ENCODE data around the gene MBNL2.

Gene MBNL2

DNA sequence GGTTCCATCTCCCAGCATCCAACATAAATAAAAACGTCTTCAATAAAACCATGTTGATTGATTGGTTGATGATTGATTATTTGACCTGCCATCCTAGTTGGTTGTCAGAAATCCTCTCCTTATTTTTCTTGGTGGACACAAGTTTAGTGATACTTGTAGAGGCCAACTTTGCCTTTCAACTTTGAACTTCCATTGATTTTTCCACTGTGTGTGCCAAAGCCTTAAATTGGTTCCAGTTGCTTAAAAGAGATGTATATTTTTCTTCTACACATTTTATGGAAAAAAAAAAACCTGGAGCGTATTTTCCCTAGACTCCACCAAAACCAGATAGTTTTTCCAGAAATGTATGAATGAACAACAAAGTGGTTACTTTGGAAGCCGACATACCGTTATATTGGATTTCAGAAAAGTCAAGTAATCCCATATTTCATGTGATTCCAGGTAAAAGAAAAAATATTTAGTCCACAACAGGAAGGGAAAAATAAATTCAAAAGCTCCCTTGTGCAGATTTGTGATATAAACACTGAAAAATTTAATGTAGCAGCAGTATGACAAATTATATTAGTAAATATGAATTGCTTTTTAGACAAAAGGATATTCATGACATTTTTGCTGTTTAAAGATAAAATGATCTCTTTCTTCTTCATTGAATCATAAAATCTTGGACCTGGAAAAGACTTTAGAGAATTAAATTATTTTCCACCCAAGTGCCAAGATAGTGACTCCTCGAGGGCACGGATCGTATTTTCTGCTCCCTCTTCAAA lies 85.2 kb downstream of the MBNL2 start:
- H2BK120ac ChIP-seq (ENCODE audit: low read depth, low read length), result no peak overlapping the region
- no peak overlapping the region for H2AFZ ChIP-seq (ENCODE audit: low read length)
- H3K9me3 ChIP-seq (replicated peaks in 1 of 2; ENCODE audit: control insufficient read depth in 2 of 2, insufficient read depth in 1 of 2, low read depth in 1 of 2, low read length in 2 of 2), result peaks cover 0 to 1% of the 10 kb centered on the region in 2 donors
- H3K4me2 ChIP-seq (ENCODE audit: insufficient read depth, low read length, poor library complexity, severe bottlenecking), result no peak overlapping the region
- no peak for DNase-seq (ENCODE audit: low spot score)
- no peak overlapping the region for H2BK5ac ChIP-seq (ENCODE audit: low read length)
- H3K79me1 ChIP-seq (ENCODE audit: low read depth, low read length), result no peaks in the 10 kb centered on the region
- H3K4me3 ChIP-seq (ENCODE audit: low read length in 2 of 2), result no peak overlapping the region
- no peak overlapping the region for H3K4ac ChIP-seq (ENCODE audit: low read length)
- H4K91ac ChIP-seq (ENCODE audit: low read depth, low read length, poor library complexity), result no peak overlapping the region
- peak overlapping the region; percentile 86 for H3K27ac ChIP-seq (replicated peaks; ENCODE audit: low read length)
- H4K8ac ChIP-seq (ENCODE audit: low read depth, low read length), result no peak overlapping the region
- no peak overlapping the region for H3K14ac ChIP-seq (ENCODE audit: low read length)
- H3K4me1 ChIP-seq (ENCODE audit: control insufficient read depth in 2 of 2, insufficient read depth in 1 of 2, low read depth in 1 of 2, low read length in 2 of 2), result peaks cover 15 to 22% of the 10 kb centered on the region in 2 donors
- no peak overlapping the region for H2BK15ac ChIP-seq (ENCODE audit: low read length)
- no peak overlapping the region for H3K9ac ChIP-seq (ENCODE audit: low read depth, low read length, poor library complexity)
- H3K18ac ChIP-seq (ENCODE audit: low read length), result no peak overlapping the region
- H3K23ac ChIP-seq (ENCODE audit: low read depth, low read length, poor library complexity), result no peak overlapping the region
- no peak overlapping the region for H2BK12ac ChIP-seq (ENCODE audit: low read length)
- H2AK5ac ChIP-seq (ENCODE audit: low read depth, low read length), result no peak overlapping the region
- H3K27me3 ChIP-seq (ENCODE audit: control insufficient read depth in 3 of 3, insufficient read depth in 3 of 3, low read depth in 1 of 3, low read length in 3 of 3), result no peaks in the 10 kb centered on the region
- WGBS, 2 donors (ENCODE audit: extremely low coverage in 2 of 2, insufficient read length in 2 of 2, insufficient replicate concordance in 1 of 2), result no CpG with 5 or more reads among the region's 7 CpGs
- no peaks in the 10 kb centered on the region for H3K36me3 ChIP-seq (replicated peaks in 1 of 2; ENCODE audit: control insufficient read depth in 2 of 2, insufficient read depth in 2 of 2, low read length in 2 of 2)

DNA sequence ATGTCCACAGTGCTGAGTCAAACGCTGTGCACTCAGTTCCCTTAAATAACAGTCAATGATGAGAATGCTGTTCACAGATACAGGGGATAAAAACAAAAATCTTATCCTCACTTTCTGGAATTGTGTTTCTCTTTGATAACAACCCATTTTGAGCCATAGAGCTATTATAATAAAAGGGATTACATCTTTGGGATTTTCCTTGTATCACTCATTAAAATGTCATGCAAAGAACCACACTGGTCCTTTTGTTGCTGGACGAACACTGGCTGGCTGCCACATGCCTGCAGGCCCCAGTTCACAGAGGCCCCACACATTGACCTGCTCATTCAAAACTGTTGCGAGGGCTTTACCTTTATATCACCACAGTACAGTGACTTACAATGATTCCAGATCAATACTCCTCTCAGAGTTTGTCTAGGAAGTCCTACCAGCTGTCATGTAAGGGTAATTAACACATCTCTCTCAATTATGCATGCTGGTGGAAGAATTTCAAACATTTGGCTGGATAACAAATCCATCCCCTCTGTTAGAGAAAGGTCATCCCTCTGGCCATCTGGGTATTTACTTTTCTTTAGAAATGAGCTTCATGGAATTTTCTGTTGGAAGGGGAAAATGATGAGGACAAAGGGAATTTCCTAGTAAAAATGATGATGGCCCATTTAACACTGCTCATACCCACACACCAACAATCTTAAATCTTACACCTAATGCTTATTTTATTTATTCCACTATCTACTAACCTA lies 85.9 kb downstream of the MBNL2 start:
- H4K8ac ChIP-seq (ENCODE audit: low read depth, low read length), result no peak overlapping the region
- H2AFZ ChIP-seq (ENCODE audit: low read length), result peak overlapping the region; percentile 53
- no peak overlapping the region for H3K4me2 ChIP-seq (ENCODE audit: insufficient read depth, low read length, poor library complexity, severe bottlenecking)
- no peak overlapping the region for H2BK120ac ChIP-seq (ENCODE audit: low read depth, low read length)
- no peak overlapping the region for H3K23ac ChIP-seq (ENCODE audit: low read depth, low read length, poor library complexity)
- H3K18ac ChIP-seq (ENCODE audit: low read length), result no peak overlapping the region
- H3K4ac ChIP-seq (ENCODE audit: low read length), result no peak overlapping the region
- no peak overlapping the region for H2BK15ac ChIP-seq (ENCODE audit: low read length)
- peaks cover 0 to 1% of the 10 kb centered on the region in 2 donors for H3K9me3 ChIP-seq (replicated peaks in 1 of 2; ENCODE audit: control insufficient read depth in 2 of 2, insufficient read depth in 1 of 2, low read depth in 1 of 2, low read length in 2 of 2)
- H2AK5ac ChIP-seq (ENCODE audit: low read depth, low read length), result no peak overlapping the region
- peak overlapping the region; percentile 86 for H3K27ac ChIP-seq (replicated peaks; ENCODE audit: low read length)
- DNase-seq (ENCODE audit: low spot score), result peak; percentile 50
- no peak overlapping the region for H3K9ac ChIP-seq (ENCODE audit: low read depth, low read length, poor library complexity)
- no peak overlapping the region for H2BK5ac ChIP-seq (ENCODE audit: low read length)
- no peaks in the 10 kb centered on the region for H3K36me3 ChIP-seq (replicated peaks in 1 of 2; ENCODE audit: control insufficient read depth in 2 of 2, insufficient read depth in 2 of 2, low read length in 2 of 2)
- no peaks in the 10 kb centered on the region for H3K27me3 ChIP-seq (ENCODE audit: control insufficient read depth in 3 of 3, insufficient read depth in 3 of 3, low read depth in 1 of 3, low read length in 3 of 3)
- peaks cover 15 to 22% of the 10 kb centered on the region in 2 donors for H3K4me1 ChIP-seq (ENCODE audit: control insufficient read depth in 2 of 2, insufficient read depth in 1 of 2, low read depth in 1 of 2, low read length in 2 of 2)
- no peak overlapping the region for H2BK12ac ChIP-seq (ENCODE audit: low read length)
- no peak overlapping the region for H3K4me3 ChIP-seq (ENCODE audit: low read length in 2 of 2)
- no peak overlapping the region for H3K14ac ChIP-seq (ENCODE audit: low read length)
- H4K91ac ChIP-seq (ENCODE audit: low read depth, low read length, poor library complexity), result no peak overlapping the region
- no CpG with 5 or more reads among the region's 3 CpGs for WGBS, 2 donors (ENCODE audit: extremely low coverage in 2 of 2, insufficient read length in 2 of 2, insufficient replicate concordance in 1 of 2)
- no peaks in the 10 kb centered on the region for H3K79me1 ChIP-seq (ENCODE audit: low read depth, low read length)

DNA sequence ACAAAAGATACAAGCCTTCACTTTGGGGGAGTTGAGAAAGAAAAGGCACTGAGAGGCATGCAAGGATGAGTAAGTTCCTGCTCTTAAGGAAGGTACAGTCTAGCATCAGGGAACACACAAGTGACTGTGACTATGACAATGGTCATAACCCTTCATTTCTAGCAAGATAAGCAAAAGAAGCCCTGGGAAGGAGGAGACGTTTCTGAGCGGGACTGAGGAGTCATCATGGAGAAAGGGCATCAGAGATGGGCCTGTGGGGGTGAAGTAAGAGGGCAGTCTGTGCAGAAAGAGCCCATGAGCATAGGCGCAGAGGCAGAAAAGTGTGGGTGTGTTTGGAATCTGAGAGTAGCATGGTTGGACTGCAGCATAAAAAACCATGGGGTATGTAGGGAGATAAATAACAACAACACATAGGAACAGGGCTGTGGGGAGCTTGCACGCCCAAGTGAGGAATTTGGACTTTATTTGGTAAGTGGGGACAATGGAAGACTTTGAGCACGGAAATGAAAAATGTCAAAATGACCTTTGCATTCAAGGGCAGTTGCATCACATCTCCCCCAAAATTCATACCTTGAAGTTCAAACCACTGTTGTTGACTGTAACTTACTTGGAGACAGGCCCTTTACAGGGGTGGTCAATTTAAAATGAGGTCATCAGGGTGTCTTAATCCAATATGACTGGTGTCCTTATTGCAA lies 86.7 kb downstream of the MBNL2 start:
- Histone ChIP-seq H3K23ac (ENCODE audit: low read depth, low read length, poor library complexity) (no peak overlapping the region), H3K27me3 (ENCODE audit: control insufficient read depth in 3 of 3, insufficient read depth in 3 of 3, low read depth in 1 of 3, low read length in 3 of 3) (no peaks in the 10 kb centered on the region), H3K27ac (replicated peaks; ENCODE audit: low read length) (peak overlapping the region; percentile 86), H4K8ac (ENCODE audit: low read depth, low read length) (no peak overlapping the region), H3K4me2 (ENCODE audit: insufficient read depth, low read length, poor library complexity, severe bottlenecking) (no peak overlapping the region), H3K9ac (ENCODE audit: low read depth, low read length, poor library complexity) (no peak overlapping the region), H3K4ac (ENCODE audit: low read length) (no peak overlapping the region), H3K14ac (ENCODE audit: low read length) (no peak overlapping the region), H2BK12ac (ENCODE audit: low read length) (no peak overlapping the region), H2AFZ (ENCODE audit: low read length) (no peak overlapping the region), H3K79me1 (ENCODE audit: low read depth, low read length) (no peaks in the 10 kb centered on the region), H2BK5ac (ENCODE audit: low read length) (no peak overlapping the region), H2BK120ac (ENCODE audit: low read depth, low read length) (no peak overlapping the region), H3K18ac (ENCODE audit: low read length) (peak overlapping the region; percentile 55), H3K4me1 (ENCODE audit: control insufficient read depth in 2 of 2, insufficient read depth in 1 of 2, low read depth in 1 of 2, low read length in 2 of 2) (peaks cover 15 to 22% of the 10 kb centered on the region in 2 donors), H4K91ac (ENCODE audit: low read depth, low read length, poor library complexity) (no peak overlapping the region), H3K4me3 (ENCODE audit: low read length in 2 of 2) (no peak overlapping the region), H2BK15ac (ENCODE audit: low read length) (no peak overlapping the region), H3K36me3 (replicated peaks in 1 of 2; ENCODE audit: control insufficient read depth in 2 of 2, insufficient read depth in 2 of 2, low read length in 2 of 2) (no peaks in the 10 kb centered on the region), H2AK5ac (ENCODE audit: low read depth, low read length) (no peak overlapping the region), H3K9me3 (replicated peaks in 1 of 2; ENCODE audit: control insufficient read depth in 2 of 2, insufficient read depth in 1 of 2, low read depth in 1 of 2, low read length in 2 of 2) (peaks cover 0 to 1% of the 10 kb centered on the region in 2 donors)
- DNase-seq (ENCODE audit: low spot score), result no peak
- WGBS, 2 donors (ENCODE audit: extremely low coverage in 2 of 2, insufficient read length in 2 of 2, insufficient replicate concordance in 1 of 2), result no CpG with 5 or more reads among the region's 5 CpGs

Measured in neuronal stem cell (in vitro differentiated cells).